K562 (cell line): Measurements from ENCODE around the gene WDR47. TPM values are rescaled to one million over a fixed set of nuclear protein-coding genes. Genes with fewer than 3 reads are reported as not detected.

Source experiments
- CREBBP ChIP-seq: IDR thresholded peaks from one replicate; pipeline ENCODE4 v1.6.1; 2012; ENCODE audit warnings: low read depth, mild to moderate bottlenecking, control low read depth, inconsistent platforms, low read length
- ETV5 ChIP-seq: sonication (generic); formaldehyde crosslinking; IDR thresholded peaks from 2 replicates; pipeline ENCODE4 v1.4.0; 2020; ENCODE audit warnings: low read depth, mild to moderate bottlenecking, missing genetic modification reagents
- FOXK2 ChIP-seq, 2 experiments: fragments of 450-650 bp; IDR thresholded peaks in 1 of 2; conservative IDR thresholded peaks in 1 of 2; 2 replicates each; pipeline ENCODE4 v1.6.1; 2016; ENCODE audit warnings: low read depth in 2 of 2, mild to moderate bottlenecking in 1 of 2
- HIVEP1 ChIP-seq: fragments of 250-450 bp; sonication (Bioruptor Pico); IDR thresholded peaks from 2 replicates; pipeline ENCODE4 v1.4.0; 2020; ENCODE audit warnings: mild to moderate bottlenecking
- OTX1 ChIP-seq: fragments of 450-650 bp; formaldehyde crosslinking; IDR thresholded peaks from 2 replicates; pipeline ENCODE4 v1.4.0; 2022; ENCODE audit warnings: mild to moderate bottlenecking
- RAD51 ChIP-seq: fragments of 450-650 bp; IDR thresholded peaks from 2 replicates; pipeline ENCODE4 v1.7.1; 2016; ENCODE audit warnings: low read depth, mild to moderate bottlenecking, borderline replicate concordance
- SNIP1 ChIP-seq: fragments of 450-650 bp; IDR thresholded peaks from 2 replicates; pipeline ENCODE4 v1.7.1; 2017; ENCODE audit warnings: low read depth, mild to moderate bottlenecking
- XRCC3 ChIP-seq: fragments of 450-650 bp; IDR thresholded peaks from 2 replicates; pipeline ENCODE4 v1.6.1; 2017; ENCODE audit warnings: mild to moderate bottlenecking, moderate library complexity
- ZC3H8 ChIP-seq: fragments of 450-650 bp; IDR thresholded peaks from 2 replicates; pipeline ENCODE4 v1.6.1; 2017
- ZNF282 ChIP-seq: sonication (generic); formaldehyde crosslinking; IDR thresholded peaks from 2 replicates; pipeline ENCODE4 v1.8.1; 2023; ENCODE audit warnings: missing genetic modification reagents
- ZNF57 ChIP-seq: fragments of 450-650 bp; formaldehyde crosslinking; IDR thresholded peaks from 2 replicates; pipeline ENCODE4 v1.4.0; 2020; ENCODE audit warnings: mild to moderate bottlenecking, moderate library complexity
- polyA plus RNA-seq, 8 experiments: library from polyadenylated mRNA; depleted of rRNA in 4 of 8; stranded (reverse) in 5 of 8; unstranded in 3 of 8; fragments of >200 nt; fragmentation: Nextera tagmentation in 2 of 8; fragmentation: Illumina TruSeq in 1 of 8; extraction: Ambion mirVana in 2 of 8; extraction: Trizol in 1 of 8; gene quantifications; 2 replicates each; pipeline versions ENCODE4 v1.2.1 to v1.2.3, GENCODE V29; 2011 to 2014; ENCODE audit warnings: inconsistent platforms in 1 of 8, missing spikeins in 1 of 8
- total RNA-seq, 7 experiments: library from RNA; depleted of rRNA in 6 of 7; stranded (reverse); fragments of >200 nt in 6 of 7; fragmentation: Illumina TruSeq in 2 of 7; extraction: Trizol in 2 of 7; gene quantifications; 2 replicates each; pipeline versions ENCODE4 v1.2.1 to v1.2.3, GENCODE V29; 2011 to 2021; ENCODE audit warnings: low replicate concordance in 1 of 7
- TF ChIP-seq, protein P1 (sequence below): fragments of 250-450 bp; sonication (Bioruptor Pico); IDR thresholded peaks from 2 replicates; pipeline ENCODE4 v1.8.0; 2022; ENCODE audit warnings: inconsistent platforms
- TF ChIP-seq, protein P2 (sequence below): sonication (generic); formaldehyde crosslinking; IDR thresholded peaks from 2 replicates; pipeline ENCODE4 v1.8.0; 2022; ENCODE audit warnings: mild to moderate bottlenecking, missing genetic modification reagents, borderline replicate concordance
- TF ChIP-seq, protein P3 (sequence below): fragments of 450-650 bp; formaldehyde crosslinking; conservative IDR thresholded peaks from 2 replicates; pipeline ENCODE4 v1.4.0; 2022; ENCODE audit warnings: mild to moderate bottlenecking, missing genetic modification characterization
- TF ChIP-seq, protein P4 (sequence below), 3 experiments: IDR thresholded peaks in 2 of 3; conservative IDR thresholded peaks in 1 of 3; 2 replicates each; pipeline ENCODE4 v1.5.1; 2011 to 2012; ENCODE audit warnings: low read length in 3 of 3, mild to moderate bottlenecking in 3 of 3, control low read depth in 2 of 3, improper control_type of control experiment in 1 of 3, inconsistent platforms in 1 of 3, low read depth in 1 of 3, mixed read lengths in 1 of 3, moderate library complexity in 1 of 3; ENCODE audit not compliant: insufficient read depth in 2 of 3
- TF ChIP-seq, protein P5 (sequence below), 2 experiments: fragments of 450-650 bp; IDR thresholded peaks; 2 replicates each; pipeline ENCODE4 v1.6.1; 2016
- TF ChIP-seq, protein P6 (sequence below): fragments of 450-650 bp; IDR thresholded peaks from 2 replicates; pipeline ENCODE4 v1.6.1; 2018; ENCODE audit warnings: mild to moderate bottlenecking, low read depth; ENCODE audit not compliant: partially characterized antibody

WDR47 gene
- total and polyA plus RNA-seq, 9 of the 15 experiments (the other 6 are each of a cell fraction or from before 2014, with no cell fraction given) = 1.3 to 10.1 (median 4.9) TPM

DNA sequence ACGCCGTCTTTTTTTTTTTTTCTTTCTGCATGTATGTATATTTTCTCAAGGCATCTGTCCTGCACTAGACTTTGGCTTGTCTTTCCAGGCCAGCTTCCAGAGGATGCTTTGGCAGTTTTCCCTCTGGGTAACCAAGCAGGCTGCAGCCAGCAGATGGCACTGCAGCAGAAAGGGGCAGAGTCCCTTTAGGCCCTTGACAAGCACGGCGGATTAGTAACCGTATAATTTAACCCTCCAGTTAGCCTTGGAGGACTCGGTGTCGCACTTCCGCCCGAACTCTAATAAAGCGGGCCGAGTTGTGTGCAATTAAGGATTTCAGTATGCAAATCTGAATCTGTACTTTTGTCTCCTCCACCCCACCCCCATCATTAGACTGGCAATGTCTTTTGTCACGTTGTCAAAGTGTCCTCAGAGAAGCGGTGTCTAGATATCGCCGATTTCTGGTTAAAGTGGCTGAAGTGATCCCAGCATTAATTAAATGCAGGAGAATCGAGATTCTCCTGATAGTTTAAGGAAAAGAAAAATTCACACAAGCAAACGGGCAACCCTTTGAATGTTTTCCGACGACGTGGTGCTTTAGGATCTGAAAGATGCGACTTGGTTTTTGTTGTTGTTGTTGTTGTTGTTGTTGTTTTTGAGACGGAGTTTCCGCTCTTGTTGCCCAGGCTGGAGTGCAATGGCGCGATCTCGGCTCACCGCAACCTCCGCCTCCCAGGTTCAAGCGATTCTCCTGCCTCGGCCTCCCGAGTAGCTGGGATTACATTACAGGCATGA is 47.5 kb upstream of the WDR47 start (continued):
- TF ChIP-seq, protein P1, sequence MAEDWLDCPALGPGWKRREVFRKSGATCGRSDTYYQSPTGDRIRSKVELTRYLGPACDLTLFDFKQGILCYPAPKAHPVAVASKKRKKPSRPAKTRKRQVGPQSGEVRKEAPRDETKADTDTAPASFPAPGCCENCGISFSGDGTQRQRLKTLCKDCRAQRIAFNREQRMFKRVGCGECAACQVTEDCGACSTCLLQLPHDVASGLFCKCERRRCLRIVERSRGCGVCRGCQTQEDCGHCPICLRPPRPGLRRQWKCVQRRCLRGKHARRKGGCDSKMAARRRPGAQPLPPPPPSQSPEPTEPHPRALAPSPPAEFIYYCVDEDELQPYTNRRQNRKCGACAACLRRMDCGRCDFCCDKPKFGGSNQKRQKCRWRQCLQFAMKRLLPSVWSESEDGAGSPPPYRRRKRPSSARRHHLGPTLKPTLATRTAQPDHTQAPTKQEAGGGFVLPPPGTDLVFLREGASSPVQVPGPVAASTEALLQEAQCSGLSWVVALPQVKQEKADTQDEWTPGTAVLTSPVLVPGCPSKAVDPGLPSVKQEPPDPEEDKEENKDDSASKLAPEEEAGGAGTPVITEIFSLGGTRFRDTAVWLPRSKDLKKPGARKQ (CRISPR knock-in tag) = no peak
- 0 out of 2 replicates have a peak, but pooled peaks have one; percentile 61 for TF ChIP-seq ZC3H8
- TF ChIP-seq ETV5 (CRISPR knock-in tag) = peak; percentile 62; the same call in 1 of the 2 replicates
- TF ChIP-seq SNIP1 = no peak
- no peak for TF ChIP-seq CREBBP
- TF ChIP-seq, protein P2, sequence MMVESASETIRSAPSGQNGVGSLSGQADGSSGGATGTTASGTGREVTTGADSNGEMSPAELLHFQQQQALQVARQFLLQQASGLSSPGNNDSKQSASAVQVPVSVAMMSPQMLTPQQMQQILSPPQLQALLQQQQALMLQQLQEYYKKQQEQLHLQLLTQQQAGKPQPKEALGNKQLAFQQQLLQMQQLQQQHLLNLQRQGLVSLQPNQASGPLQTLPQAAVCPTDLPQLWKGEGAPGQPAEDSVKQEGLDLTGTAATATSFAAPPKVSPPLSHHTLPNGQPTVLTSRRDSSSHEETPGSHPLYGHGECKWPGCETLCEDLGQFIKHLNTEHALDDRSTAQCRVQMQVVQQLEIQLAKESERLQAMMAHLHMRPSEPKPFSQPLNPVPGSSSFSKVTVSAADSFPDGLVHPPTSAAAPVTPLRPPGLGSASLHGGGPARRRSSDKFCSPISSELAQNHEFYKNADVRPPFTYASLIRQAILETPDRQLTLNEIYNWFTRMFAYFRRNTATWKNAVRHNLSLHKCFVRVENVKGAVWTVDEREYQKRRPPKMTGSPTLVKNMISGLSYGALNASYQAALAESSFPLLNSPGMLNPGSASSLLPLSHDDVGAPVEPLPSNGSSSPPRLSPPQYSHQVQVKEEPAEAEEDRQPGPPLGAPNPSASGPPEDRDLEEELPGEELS = peak; percentile 63; the same call in 1 of the 2 replicates
- TF ChIP-seq HIVEP1 (CRISPR knock-in tag) = no peak
- 0 out of 2 replicates have a peak, but pooled peaks have one; percentile 15 for TF ChIP-seq OTX1
- TF ChIP-seq, protein P3, sequence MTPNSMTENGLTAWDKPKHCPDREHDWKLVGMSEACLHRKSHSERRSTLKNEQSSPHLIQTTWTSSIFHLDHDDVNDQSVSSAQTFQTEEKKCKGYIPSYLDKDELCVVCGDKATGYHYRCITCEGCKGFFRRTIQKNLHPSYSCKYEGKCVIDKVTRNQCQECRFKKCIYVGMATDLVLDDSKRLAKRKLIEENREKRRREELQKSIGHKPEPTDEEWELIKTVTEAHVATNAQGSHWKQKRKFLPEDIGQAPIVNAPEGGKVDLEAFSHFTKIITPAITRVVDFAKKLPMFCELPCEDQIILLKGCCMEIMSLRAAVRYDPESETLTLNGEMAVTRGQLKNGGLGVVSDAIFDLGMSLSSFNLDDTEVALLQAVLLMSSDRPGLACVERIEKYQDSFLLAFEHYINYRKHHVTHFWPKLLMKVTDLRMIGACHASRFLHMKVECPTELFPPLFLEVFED (CRISPR knock-in tag) = peak; percentile 46; the same call in 1 of the 2 replicates
- TF ChIP-seq RAD51 = peak; percentile 19; the same call in 1 of the 2 replicates
- TF ChIP-seq, protein P4, sequence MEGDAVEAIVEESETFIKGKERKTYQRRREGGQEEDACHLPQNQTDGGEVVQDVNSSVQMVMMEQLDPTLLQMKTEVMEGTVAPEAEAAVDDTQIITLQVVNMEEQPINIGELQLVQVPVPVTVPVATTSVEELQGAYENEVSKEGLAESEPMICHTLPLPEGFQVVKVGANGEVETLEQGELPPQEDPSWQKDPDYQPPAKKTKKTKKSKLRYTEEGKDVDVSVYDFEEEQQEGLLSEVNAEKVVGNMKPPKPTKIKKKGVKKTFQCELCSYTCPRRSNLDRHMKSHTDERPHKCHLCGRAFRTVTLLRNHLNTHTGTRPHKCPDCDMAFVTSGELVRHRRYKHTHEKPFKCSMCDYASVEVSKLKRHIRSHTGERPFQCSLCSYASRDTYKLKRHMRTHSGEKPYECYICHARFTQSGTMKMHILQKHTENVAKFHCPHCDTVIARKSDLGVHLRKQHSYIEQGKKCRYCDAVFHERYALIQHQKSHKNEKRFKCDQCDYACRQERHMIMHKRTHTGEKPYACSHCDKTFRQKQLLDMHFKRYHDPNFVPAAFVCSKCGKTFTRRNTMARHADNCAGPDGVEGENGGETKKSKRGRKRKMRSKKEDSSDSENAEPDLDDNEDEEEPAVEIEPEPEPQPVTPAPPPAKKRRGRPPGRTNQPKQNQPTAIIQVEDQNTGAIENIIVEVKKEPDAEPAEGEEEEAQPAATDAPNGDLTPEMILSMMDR (IDR thresholded peaks at IDR 0.05 in 2 of 3, conservative IDR thresholded peaks at IDR 0.05 in 1 of 3; ENCODE audit: insufficient read depth in 2 of 3, low read depth in 1 of 3, low read length in 3 of 3) = peak; percentile 92 to 97 (median 95)
- TF ChIP-seq ZNF57 = no peak
- TF ChIP-seq, protein P5, sequence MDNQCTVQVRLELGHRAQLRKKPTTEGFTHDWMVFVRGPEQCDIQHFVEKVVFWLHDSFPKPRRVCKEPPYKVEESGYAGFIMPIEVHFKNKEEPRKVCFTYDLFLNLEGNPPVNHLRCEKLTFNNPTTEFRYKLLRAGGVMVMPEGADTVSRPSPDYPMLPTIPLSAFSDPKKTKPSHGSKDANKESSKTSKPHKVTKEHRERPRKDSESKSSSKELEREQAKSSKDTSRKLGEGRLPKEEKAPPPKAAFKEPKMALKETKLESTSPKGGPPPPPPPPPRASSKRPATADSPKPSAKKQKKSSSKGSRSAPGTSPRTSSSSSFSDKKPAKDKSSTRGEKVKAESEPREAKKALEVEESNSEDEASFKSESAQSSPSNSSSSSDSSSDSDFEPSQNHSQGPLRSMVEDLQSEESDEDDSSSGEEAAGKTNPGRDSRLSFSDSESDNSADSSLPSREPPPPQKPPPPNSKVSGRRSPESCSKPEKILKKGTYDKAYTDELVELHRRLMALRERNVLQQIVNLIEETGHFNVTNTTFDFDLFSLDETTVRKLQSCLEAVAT (IDR thresholded peaks at IDR 0.05) = peak in 1 of 2 experiments; percentile 69; a peak in 2 of 4 replicates
- TF ChIP-seq XRCC3 = no peak
- TF ChIP-seq ZNF282 (CRISPR knock-in tag) = no peak
- TF ChIP-seq, protein P6, sequence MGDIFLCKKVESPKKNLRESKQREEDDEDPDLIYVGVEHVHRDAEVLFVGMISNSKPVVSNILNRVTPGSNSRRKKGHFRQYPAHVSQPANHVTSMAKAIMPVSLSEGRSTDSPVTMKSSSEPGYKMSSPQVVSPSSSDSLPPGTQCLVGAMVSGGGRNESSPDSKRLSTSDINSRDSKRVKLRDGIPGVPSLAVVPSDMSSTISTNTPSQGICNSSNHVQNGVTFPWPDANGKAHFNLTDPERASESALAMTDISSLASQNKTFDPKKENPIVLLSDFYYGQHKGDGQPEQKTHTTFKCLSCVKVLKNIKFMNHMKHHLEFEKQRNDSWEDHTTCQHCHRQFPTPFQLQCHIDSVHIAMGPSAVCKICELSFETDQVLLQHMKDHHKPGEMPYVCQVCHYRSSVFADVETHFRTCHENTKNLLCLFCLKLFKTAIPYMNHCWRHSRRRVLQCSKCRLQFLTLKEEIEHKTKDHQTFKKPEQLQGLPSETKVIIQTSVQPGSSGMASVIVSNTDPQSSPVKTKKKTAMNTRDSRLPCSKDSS = no peak
- peak; percentile 53 to 61 for TF ChIP-seq FOXK2 (conservative IDR thresholded peaks at IDR 0.05 in 1 of 2, IDR thresholded peaks at IDR 0.05 in 1 of 2; ENCODE audit: low read depth in 2 of 2)
